Hindlimb muscle (tissue), 1 donor: ENCODE results near the gene ALG8. TPM values are rescaled to one million over a fixed set of nuclear protein-coding genes. Genes with fewer than 3 reads are reported as not detected.
"Not testable (repeated sequence)": the region's sequence is repeated elsewhere in the genome, so short reads cannot be mapped to it uniquely, and the experiment has no call there.

Source experiments
- DNase-seq: peaks from one replicate; pipeline ENCODE4 v3.0.0-alpha.2; 2013
- polyA plus RNA-seq: library from polyadenylated mRNA; unstranded; fragments of 120-200 nt; gene quantifications from one replicate; pipeline ENCODE4 v1.2.1, GENCODE V29; 2013; ENCODE audit not compliant: insufficient read length

ALG8 gene
- polyA plus RNA-seq, 1 donor = 23.8 TPM

DNA sequence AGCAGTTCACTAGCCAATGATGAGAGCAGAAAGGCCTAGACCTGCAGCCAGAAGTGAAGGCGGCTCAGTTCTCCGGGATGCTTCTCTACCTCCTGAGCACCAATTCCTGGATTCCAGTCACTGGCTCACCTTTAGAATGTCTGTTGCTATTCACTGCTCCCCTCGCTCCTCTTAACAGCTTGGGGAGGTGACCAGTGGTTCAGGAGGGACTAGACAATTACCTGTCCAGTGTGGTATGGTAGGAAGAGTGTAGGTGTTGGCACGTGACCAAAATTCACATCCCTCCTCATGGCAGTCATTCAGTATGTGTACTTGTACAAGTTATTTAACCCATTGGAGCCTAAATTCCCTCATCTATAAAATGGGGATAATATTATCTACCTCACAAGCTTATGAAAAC is 71.7 kb downstream of the ALG8 start:
- DNase-seq = no peak

- no peak for DNase-seq
Measured at GRCh38 chr11:78066471-78066870, 73.0 kb downstream of the ALG8 start.

DNA sequence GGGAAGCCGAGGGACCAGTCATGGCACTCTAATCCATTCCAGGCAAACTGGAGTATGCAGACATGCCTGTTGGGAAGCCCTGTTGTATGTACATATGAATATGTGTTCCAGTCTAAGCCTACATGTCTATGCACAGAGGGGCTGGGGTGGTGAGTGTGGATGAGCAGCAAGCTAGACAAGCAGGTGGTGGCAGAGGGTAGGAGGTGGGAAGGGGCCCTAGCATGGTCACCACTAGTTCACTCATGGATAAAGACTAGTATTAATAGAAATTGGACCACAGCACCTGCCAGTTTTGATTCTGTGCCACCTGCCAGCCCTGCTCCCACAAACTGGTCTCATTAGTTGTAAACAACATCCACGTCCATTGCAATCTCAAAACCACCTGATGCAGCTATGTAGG is 74.2 kb downstream of the ALG8 start:
- no peak for DNase-seq

DNA sequence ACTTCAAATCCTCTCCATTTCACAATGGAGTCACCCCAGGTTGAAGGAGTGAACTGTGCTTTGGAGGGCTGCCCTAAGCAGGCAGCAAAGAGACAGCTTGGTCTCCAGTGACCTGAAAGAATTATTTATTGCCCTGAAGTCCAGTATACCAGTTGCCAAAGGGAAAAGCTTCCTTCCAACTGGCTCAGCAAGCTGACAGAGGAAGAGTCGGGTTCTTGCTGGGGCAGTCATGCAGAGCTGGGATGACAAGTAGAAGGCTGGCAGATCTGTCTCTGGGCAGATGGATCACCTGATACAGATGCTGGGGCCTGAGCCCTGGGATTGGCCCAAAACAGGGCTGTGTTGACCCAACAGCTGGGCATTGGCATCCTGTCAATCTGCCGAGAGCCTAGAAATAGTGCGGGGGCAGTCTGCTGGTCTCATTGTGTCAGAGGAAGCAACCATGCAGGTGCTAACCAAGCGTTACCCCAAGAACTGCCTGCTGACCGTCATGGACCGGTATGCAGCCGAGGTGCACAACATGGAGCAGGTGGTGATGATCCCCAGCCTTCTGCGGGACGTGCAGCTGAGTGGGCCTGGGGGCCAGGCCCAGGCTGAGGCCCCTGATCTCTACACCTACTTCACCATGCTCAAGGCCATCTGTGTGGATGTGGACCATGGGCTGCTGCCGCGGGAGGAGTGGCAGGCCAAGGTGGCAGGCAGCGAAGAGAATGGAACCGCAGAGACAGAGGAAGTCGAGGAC is 75.8 kb downstream of the ALG8 start, which contains the start of gene THRSP:
THRSP (plus strand) TSS at position 422 of the 742 bp plus-strand sequence; CDS start at position 443, 21 bp downstream.
- no peak for DNase-seq

GRCh38 chr11:78062671-78063070 is 76.8 kb downstream of the ALG8 start:
- DNase-seq = no peak

DNA sequence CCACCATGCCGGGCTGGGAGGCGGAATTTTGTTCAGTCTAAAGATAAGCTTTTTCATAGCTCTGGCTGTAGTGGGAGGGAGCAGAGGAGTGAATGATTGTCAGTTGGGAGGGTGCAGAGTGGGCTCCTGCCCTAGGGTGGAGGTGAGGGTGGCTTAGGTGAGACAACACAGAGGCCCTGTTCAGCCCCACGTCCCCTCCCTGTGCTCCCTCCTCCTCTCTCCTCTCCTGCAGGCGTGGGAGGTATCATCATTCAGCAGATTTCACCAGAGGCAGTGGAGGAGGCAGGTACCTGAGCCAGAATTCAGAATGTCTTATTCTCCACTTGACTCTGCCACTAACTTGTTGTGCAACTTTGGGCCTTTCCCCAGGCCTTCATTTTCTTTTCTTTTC is 77.5 kb downstream of the ALG8 start:
- DNase-seq = no peak

GRCh38 chr11:78061088-78061920 is 78.1 kb downstream of the ALG8 start:
- no peak for DNase-seq

DNA sequence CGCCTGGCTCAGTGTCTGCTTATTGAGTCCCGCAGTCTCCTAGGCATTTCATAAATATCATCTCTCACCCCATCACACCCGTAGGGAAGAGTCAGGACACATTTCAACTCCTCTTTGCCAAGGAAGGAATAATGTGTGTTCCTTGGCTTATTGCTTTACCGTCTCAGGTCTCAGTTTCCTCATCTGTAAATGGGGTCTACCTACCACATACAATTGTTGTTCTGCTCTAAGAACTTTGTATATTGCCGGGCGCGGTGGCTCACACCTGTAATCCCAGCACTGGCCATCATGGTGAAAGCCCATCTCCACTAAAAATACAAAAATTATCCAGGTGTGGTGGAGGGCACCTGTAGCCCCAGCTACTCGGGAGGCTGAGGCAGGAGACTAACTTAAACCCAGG is 78.9 kb downstream of the ALG8 start:
- DNase-seq = no peak

DNA sequence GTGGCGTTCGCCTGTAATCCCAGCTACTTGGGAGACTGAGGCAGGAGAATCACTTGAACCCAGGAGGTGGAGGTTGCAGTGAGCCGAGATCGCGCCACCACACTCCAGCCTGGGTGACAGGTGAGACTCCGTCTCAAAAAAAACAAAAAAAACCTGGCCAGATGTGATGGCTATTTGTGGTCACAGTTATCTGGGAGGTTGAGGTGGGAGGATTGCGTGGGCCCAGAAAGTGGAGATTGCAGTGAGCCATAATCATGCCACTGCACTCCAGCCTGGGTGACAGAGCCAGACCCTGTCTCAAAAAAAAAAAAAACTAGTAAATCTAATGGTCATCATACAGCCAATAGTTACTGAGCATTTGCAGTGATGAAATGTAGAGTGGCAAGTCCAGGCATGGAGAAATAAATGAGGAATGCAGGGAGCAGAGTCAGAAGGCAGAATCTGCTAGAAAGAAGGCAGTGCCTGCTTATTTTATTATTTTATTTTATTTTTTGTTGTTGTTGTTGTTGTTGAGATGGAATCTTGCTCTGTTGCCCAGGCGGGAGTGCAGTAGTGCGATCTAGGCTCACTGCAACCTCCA is 79.6 kb downstream of the ALG8 start:
- not testable (repeated sequence) for DNase-seq

GRCh38 chr11:78057462-78058055 is 81.9 kb downstream of the ALG8 start:
- no peak for DNase-seq

DNA sequence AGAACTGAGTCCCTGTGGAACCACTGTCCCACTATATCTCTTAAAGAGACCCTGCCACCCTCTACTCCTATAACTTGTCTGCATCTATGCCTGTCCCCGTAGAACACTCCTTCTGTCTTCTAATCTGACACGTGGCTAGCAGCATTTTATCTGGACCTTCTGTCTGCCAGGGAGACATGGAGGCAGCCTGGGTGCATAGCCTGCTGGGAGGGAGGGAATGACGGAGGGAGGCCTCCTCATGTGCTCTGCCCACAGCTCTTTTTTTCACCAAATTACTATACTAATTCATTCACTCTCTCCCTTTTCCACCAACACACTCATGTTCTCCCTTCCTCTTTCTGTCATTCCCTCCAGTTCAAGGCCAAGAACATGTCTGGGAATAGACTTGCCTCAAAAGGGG is 83.3 kb downstream of the ALG8 start:
- DNase-seq = no peak

DNA sequence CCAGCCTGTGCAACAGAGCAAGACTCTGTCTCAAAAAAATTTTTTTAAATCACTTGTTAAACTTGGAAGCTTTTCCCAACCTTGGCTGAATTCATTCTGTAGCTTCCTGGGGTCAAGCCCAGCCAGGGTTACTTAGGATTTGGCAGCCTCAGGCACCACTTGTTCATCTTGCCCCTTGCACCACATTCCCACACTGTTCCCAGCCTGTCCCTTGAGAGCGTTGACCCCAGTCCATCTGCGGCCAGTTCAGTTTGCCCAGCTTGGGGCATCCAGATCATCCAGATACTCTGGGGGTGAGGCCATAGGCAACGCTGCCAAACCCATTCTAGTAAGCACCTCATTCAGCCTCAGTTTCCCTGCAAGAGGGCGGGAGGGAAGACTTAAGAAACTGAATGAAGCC is 84.5 kb downstream of the ALG8 start:
- no peak for DNase-seq

- no peak for DNase-seq
Measured at GRCh38 chr11:78050964-78051831, 88.2 kb downstream of the ALG8 start.

Other genes with a start within 250 kb of the ALG8 start
- gene INTS4, start 145.0 kb downstream of the ALG8 start, polyA plus RNA-seq = 26.8 TPM
- 1.2 TPM for gene KCTD14, start 116.3 kb downstream of the ALG8 start, polyA plus RNA-seq
- gene THRSP, start 75.8 kb downstream of the ALG8 start, polyA plus RNA-seq = 1.2 TPM
- gene NDUFC2, start 59.8 kb downstream of the ALG8 start, polyA plus RNA-seq = 156 TPM
- 8.2 TPM for gene KCTD21, start 49.0 kb upstream of the ALG8 start, polyA plus RNA-seq
- gene USP35, start 49.3 kb upstream of the ALG8 start, polyA plus RNA-seq = 4.1 TPM